Lower leg skin (tissue), 4 donors: ENCODE data around the gene DCUN1D5. TPM values are rescaled to one million over a fixed set of nuclear protein-coding genes. Genes with fewer than 3 reads are reported as not detected.

Source experiments
- DNase-seq, 2 donors: peaks; one replicate each; pipeline ENCODE4 v3.0.0-alpha.2; 2019; ENCODE audit warnings: low spot score in 2 of 2
- H3K4me3 ChIP-seq: fragments of 200-600 bp; sonication (generic); 2 replicates; pipeline ENCODE4 v1.5.1; 2017; ENCODE audit warnings: mild to moderate bottlenecking, low read depth; ENCODE audit not compliant: poor library complexity, severe bottlenecking
- POLR2A ChIP-seq, 2 donors: fragments of 450-650 bp; IDR thresholded peaks; one replicate each; pipeline ENCODE4 v1.6.1; 2016 to 2017; ENCODE audit warnings: antibody characterized with exemption in 2 of 2, mild to moderate bottlenecking in 1 of 2, moderate library complexity in 1 of 2
- WGBS, 2 donors: methylation state at CpG; one replicate each; pipeline ENCODE4 v1.1.5; 2018; 5-methylcytosine and 5-hydroxymethylcytosine counted together
- intact Hi-C: fragments of 100-400 bp; cut with DNase I; formaldehyde crosslinking; loops from one replicate; pipeline ENCODE4 v1.15.0; 2023; ENCODE audit warnings: low total_unique reads
- total RNA-seq, 4 donors: library from RNA; depleted of rRNA; stranded (reverse); fragments of >200 nt; gene quantifications; one replicate each; pipeline ENCODE4 v1.1.0, GENCODE V29; 2016
- TF ChIP-seq, protein P1 (sequence below), 3 donors: fragments of 450-650 bp; IDR thresholded peaks; one replicate each; pipeline ENCODE4 v1.5.1; 2016; ENCODE audit warnings: antibody characterized with exemption in 3 of 3, mild to moderate bottlenecking in 3 of 3, moderate library complexity in 2 of 3

DCUN1D5 gene
- total RNA-seq, result 10 to 100 TPM; 31.8 to 64.5 (median 47.7) TPM

DNA sequence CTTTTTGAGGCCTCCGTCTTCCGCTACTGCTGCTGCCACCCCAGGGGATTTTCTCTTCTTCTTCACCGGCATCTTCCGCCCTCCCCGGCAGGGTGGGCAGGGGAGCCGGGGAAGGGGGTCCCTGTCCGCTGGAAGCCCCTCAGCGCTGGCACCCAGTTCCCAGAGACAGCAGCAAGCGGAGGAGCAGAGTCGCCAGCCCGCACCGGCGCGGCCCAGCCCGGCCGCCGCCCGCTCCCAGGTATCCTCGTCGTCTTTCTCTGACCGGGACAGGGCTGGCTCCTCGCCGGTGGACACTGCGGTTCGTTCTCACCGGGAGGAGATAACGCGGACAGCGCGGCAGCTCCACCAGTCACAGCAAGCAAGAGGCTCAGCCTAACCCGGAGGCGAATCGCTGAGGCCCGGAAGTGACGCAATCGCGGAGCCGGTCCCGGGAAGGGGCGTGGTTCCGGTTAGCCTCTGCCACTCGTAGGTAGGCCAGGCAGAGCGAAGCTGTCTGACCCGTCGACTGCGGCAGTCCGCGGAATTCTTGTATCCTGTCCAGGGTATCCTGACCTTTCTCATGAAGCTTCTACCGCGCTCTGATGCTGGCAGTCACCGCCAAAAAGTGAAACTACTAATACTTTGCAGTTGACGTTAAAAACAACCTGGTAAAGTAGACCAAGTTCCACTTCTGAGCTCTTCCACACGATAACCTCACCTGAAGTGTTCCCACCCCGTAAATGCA, at the start of gene DCUN1D5:
DCUN1D5 (minus strand) TSS at position 360 of the 724 bp plus-strand sequence; CDS start at position 72, 288 bp downstream.
- H3K4me3 ChIP-seq, result peak within 1 kb of the TSS; percentile 83
- intact Hi-C loops, result no loop called here
- DNase-seq, result peak; percentile 95 to 99
- 0 to 1% methylated on average over 19 to 47 of the region's 54 CpGs for WGBS, 2 donors
- TF ChIP-seq, protein P1, sequence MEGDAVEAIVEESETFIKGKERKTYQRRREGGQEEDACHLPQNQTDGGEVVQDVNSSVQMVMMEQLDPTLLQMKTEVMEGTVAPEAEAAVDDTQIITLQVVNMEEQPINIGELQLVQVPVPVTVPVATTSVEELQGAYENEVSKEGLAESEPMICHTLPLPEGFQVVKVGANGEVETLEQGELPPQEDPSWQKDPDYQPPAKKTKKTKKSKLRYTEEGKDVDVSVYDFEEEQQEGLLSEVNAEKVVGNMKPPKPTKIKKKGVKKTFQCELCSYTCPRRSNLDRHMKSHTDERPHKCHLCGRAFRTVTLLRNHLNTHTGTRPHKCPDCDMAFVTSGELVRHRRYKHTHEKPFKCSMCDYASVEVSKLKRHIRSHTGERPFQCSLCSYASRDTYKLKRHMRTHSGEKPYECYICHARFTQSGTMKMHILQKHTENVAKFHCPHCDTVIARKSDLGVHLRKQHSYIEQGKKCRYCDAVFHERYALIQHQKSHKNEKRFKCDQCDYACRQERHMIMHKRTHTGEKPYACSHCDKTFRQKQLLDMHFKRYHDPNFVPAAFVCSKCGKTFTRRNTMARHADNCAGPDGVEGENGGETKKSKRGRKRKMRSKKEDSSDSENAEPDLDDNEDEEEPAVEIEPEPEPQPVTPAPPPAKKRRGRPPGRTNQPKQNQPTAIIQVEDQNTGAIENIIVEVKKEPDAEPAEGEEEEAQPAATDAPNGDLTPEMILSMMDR (IDR thresholded peaks at IDR 0.05), result no peak
- TF ChIP-seq POLR2A (IDR thresholded peaks at IDR 0.05), result no peak

DNA sequence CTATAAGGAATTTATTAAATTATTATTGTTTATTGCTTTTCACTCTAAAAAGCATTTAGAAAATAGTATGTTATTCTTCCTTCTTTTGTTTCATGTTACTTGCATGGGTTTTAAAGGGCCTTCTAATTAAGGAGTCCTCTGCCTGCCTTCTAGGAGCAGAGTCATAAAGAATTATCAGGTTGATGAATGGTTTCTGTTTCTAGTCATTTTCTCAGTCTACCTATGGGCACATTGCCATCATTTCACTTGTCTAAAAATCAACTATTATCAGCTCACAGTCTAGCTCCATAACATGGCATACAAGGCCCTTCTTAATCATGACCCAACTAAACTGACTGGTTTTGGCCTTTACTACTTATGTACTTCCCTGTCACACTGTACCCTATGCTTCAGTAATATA, 33.5 kb upstream of the DCUN1D5 start:
- no peak for DNase-seq
- TF ChIP-seq, protein P1 (IDR thresholded peaks at IDR 0.05), result no peak
- TF ChIP-seq POLR2A (IDR thresholded peaks at IDR 0.05), result no peak
- intact Hi-C loops, result no loop called here
- H3K4me3 ChIP-seq, result no peak overlapping the region

DNA sequence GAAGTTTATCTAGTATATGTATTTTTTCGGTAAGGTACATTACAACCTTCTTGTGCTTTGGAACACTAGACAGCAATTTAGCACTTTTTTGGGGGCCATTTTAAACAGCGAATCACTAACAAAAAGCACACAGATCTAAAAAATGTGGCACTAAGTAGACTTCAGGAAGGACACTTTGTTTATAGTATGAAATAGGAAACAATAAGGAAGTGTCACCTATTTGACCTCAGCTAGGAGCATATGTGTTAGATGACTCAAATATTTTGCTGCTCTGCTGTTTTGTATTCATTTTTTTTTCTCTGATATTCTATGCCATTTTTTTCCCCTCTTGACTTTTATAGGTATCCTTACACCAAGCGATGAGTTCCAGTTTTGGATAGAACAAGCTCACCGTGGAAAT, 22.9 kb upstream of the DCUN1D5 start:
- DNase-seq, result no peak

DNA sequence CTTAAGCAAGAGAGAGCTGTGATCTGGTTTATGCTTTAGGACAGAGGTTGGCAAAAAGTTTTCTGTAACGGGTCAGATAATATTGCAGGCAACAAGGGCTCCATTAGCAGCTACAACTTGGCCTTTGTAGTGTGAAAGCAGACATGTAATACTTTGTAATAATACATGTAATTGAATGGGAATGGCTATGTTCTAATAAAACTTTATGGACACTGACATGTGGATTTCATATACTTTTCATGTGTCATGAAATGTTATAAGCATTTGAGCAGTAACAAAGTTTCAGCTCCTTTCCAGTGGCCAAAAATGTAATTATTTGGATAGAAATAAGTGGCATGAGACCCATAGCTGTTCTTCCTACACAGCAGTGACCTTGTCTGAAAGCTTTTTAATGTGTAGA, 20.4 kb upstream of the DCUN1D5 start:
- no peak for DNase-seq
- WGBS, 2 donors, result 81 to 87% methylated on average over 1 of the region's 1 CpG
- intact Hi-C loops, result no loop called here
- TF ChIP-seq, protein P1 (IDR thresholded peaks at IDR 0.05), result no peak
- TF ChIP-seq POLR2A (IDR thresholded peaks at IDR 0.05), result no peak
- H3K4me3 ChIP-seq, result no peak overlapping the region

More for the DNA sequence above, 22.9 kb upstream of the DCUN1D5 start:
- H3K4me3 ChIP-seq, result no peak overlapping the region
- 93 to 97% methylated on average over 4 of the region's 4 CpGs for WGBS, 2 donors
- TF ChIP-seq, protein P1 (IDR thresholded peaks at IDR 0.05), result no peak
- TF ChIP-seq POLR2A (IDR thresholded peaks at IDR 0.05), result no peak
- intact Hi-C loops, result no loop called here

DNA sequence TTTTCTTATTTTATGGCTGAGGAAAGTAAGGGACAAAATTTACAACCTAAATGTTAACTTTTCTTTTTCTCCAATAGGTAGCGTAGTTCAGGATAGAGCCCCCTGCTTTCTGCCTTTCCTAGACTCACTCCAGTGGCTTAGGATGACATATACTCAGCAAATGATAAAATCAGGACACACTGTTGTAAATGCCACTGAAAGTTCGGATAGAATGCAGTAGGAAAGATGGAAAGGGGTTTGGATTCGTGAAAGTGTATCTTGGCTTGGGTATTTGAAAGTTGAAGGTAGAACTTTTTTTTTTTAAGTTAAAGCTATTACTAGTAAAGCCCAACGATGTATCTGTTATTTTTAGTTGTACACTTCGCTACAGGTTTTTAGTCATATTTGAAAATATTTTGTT, 19.4 kb upstream of the DCUN1D5 start:
- intact Hi-C loops, result no loop called here
- no peak overlapping the region for H3K4me3 ChIP-seq
- DNase-seq, result no peak
- no peak for TF ChIP-seq POLR2A (IDR thresholded peaks at IDR 0.05)
- TF ChIP-seq, protein P1 (IDR thresholded peaks at IDR 0.05), result no peak
- 94 to 96% methylated on average over 5 of the region's 5 CpGs for WGBS, 2 donors

DNA sequence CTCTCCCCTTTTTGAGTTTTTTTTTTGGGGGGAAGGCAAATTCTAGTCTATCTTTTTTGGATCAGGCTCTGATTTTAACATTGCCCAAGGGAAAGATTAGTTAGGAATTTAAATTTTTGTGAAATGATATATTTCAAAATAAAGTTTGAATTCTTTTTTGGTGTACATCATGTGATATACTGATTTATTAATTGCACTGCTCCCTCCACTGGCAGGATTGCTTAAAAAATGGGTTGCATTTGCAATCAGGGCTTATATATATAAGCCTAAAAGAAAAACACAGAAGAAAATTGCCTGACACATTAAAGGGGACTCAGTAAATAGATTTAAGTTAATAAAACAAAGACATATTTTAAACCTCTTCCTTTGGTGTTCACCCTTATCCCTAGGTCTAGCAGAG, 18.4 kb upstream of the DCUN1D5 start:
- no peak overlapping the region for H3K4me3 ChIP-seq
- TF ChIP-seq, protein P1 (IDR thresholded peaks at IDR 0.05), result no peak
- TF ChIP-seq POLR2A (IDR thresholded peaks at IDR 0.05), result no peak
- no peak for DNase-seq
- intact Hi-C loops, result no loop called here
